NCI-H510A treated with DMSO at 0.1 percent for 48 hours (cell line): ENCODE results near the gene COL23A1.

Experiments used
- DNase-seq: peaks from one replicate; lab custom pipeline; 2025; lab: John Stamatoyannopoulos, UW

The COL23A1 gene

GRCh38 chr5:178421128-178421527 lies 169.1 kb downstream of the COL23A1 start:
- no peak for DNase-seq

GRCh38 chr5:178420354-178420781 lies 169.8 kb downstream of the COL23A1 start:
- no peak for DNase-seq

GRCh38 chr5:178419651-178420050 lies 170.5 kb downstream of the COL23A1 start:
- no peak for DNase-seq

- no peak for DNase-seq
Measured at GRCh38 chr5:178419196-178419595, 171.0 kb downstream of the COL23A1 start.

GRCh38 chr5:178418471-178419010 lies 171.7 kb downstream of the COL23A1 start:
- no peak for DNase-seq

GRCh38 chr5:178418031-178418430 lies 172.2 kb downstream of the COL23A1 start:
- no peak for DNase-seq

GRCh38 chr5:178417391-178417811 lies 172.8 kb downstream of the COL23A1 start:
- DNase-seq: no peak

- no peak for DNase-seq
Measured at GRCh38 chr5:178416919-178417318, 173.3 kb downstream of the COL23A1 start.

- no peak for DNase-seq
Measured at GRCh38 chr5:178416206-178416882, 173.8 kb downstream of the COL23A1 start.

GRCh38 chr5:178415353-178415752 lies 174.8 kb downstream of the COL23A1 start:
- no peak for DNase-seq

GRCh38 chr5:178413988-178414387 lies 176.2 kb downstream of the COL23A1 start:
- no peak for DNase-seq

GRCh38 chr5:178411083-178411482 lies 179.1 kb downstream of the COL23A1 start:
- no peak for DNase-seq

GRCh38 chr5:178407646-178408045 lies 182.5 kb downstream of the COL23A1 start:
- no peak for DNase-seq

GRCh38 chr5:178404987-178405386 lies 185.2 kb downstream of the COL23A1 start:
- no peak for DNase-seq

- DNase-seq: no peak
Measured at GRCh38 chr5:178403956-178404600, 186.1 kb downstream of the COL23A1 start.

- DNase-seq: no peak
Measured at GRCh38 chr5:178403351-178403750, 186.8 kb downstream of the COL23A1 start.

- no peak for DNase-seq
Measured at GRCh38 chr5:178399701-178400095, 190.5 kb downstream of the COL23A1 start.

GRCh38 chr5:178398901-178399700 lies 191.1 kb downstream of the COL23A1 start:
- no peak for DNase-seq

GRCh38 chr5:178396796-178397720 lies 193.1 kb downstream of the COL23A1 start:
- DNase-seq: no peak

- no peak for DNase-seq
Measured at GRCh38 chr5:178394074-178394473, 196.1 kb downstream of the COL23A1 start.

- DNase-seq: no peak
Measured at GRCh38 chr5:178392931-178393394, 197.2 kb downstream of the COL23A1 start.
